BJ (cell line): ENCODE results near the gene PRDM16. TPM values are rescaled to one million over a fixed set of nuclear protein-coding genes. Genes with fewer than 3 reads are reported as not detected.

ENCODE experiments used
- CTCF ChIA-PET: fragments of 350-600 bp; formaldehyde crosslinking; extraction: SDS; loops from one replicate; lab custom pipeline; 2021; ENCODE audit warnings: antibody characterized with exemption, inconsistent platforms; lab: Yijun Ruan, JAX
- POLR2A ChIA-PET: fragments of 300-600 bp; sonication (Branson Sonifier 250); formaldehyde crosslinking; extraction: SDS; loops from one replicate; lab custom pipeline; 2021; ENCODE audit warnings: antibody characterized with exemption; lab: Charles Lee
- DNase-seq: peaks from one replicate; pipeline ENCODE4 v3.0.0-alpha.2; 2011; ENCODE audit warnings: low read depth
- H3K27me3 ChIP-seq: 2 replicates; pipeline ENCODE4 v1.6.0; 2011; ENCODE audit warnings: low read length; ENCODE audit not compliant: control insufficient read depth, insufficient read depth
- H3K36me3 ChIP-seq: 2 replicates; pipeline ENCODE4 v1.5.1; 2011; ENCODE audit warnings: low read length; ENCODE audit not compliant: control insufficient read depth, insufficient read depth
- H3K4me3 ChIP-seq: 2 replicates; pipeline ENCODE4 v1.5.1; 2011; ENCODE audit warnings: low read depth, mild to moderate bottlenecking, control low read depth, low read length
- CTCF ChIP-seq: IDR thresholded peaks from 2 replicates; pipeline ENCODE4 v1.5.1; 2011; ENCODE audit warnings: low read depth, mild to moderate bottlenecking, control low read depth, inconsistent platforms, low read length, moderate library complexity; ENCODE audit not compliant: insufficient read depth
- polyA plus RNA-seq: library from polyadenylated mRNA; depleted of rRNA; stranded (reverse); fragments of >200 nt; gene quantifications from 2 replicates; pipeline ENCODE4 v1.2.3, GENCODE V29; 2011

PRDM16 gene
- polyA plus RNA-seq, 1 experiment, result 0.02 TPM

GRCh38 chr1:3370856-3371703, 302.1 kb downstream of the PRDM16 start:
- ChIA-PET POLR2A (no interaction called here), CTCF (no interaction called here)
- DNase-seq, result no peak
- no peak overlapping the region for H3K4me3 ChIP-seq
- no peaks in the 10 kb centered on the region for H3K36me3 ChIP-seq
- TF ChIP-seq CTCF, result no peak
- peaks cover 3% of the 10 kb centered on the region for H3K27me3 ChIP-seq

GRCh38 chr1:3372317-3372716, 303.3 kb downstream of the PRDM16 start:
- Histone ChIP-seq H3K36me3 (no peaks in the 10 kb centered on the region), H3K4me3 (no peak overlapping the region), H3K27me3 (peaks cover 2% of the 10 kb centered on the region)
- CTCF ChIA-PET, result no interaction called here
- TF ChIP-seq CTCF, result no peak
- POLR2A ChIA-PET, result no interaction called here
- DNase-seq, result no peak

- ChIA-PET CTCF (no interaction called here), POLR2A (no interaction called here)
- TF ChIP-seq CTCF, result no peak
- DNase-seq, result no peak
- no peak overlapping the region for H3K4me3 ChIP-seq
- no peaks in the 10 kb centered on the region; the same call in none of the 2 replicates for H3K27me3 ChIP-seq
- H3K36me3 ChIP-seq, result no peaks in the 10 kb centered on the region
These were observed 304.2 kb downstream of the PRDM16 start for GRCh38 chr1:3373175-3373574.

- ChIA-PET CTCF (no interaction called here), POLR2A (no interaction called here)
- DNase-seq, result no peak
- Histone ChIP-seq H3K36me3 (no peaks in the 10 kb centered on the region), H3K27me3 (no peaks in the 10 kb centered on the region; the same call in none of the 2 replicates), H3K4me3 (no peak overlapping the region)
- no peak for TF ChIP-seq CTCF
These were observed 304.9 kb downstream of the PRDM16 start for GRCh38 chr1:3373700-3374405.

- TF ChIP-seq CTCF, result no peak
- POLR2A ChIA-PET, result no interaction called here
- Histone ChIP-seq H3K4me3 (no peak overlapping the region), H3K36me3 (no peaks in the 10 kb centered on the region), H3K27me3 (no peaks in the 10 kb centered on the region; the same call in none of the 2 replicates)
- CTCF ChIA-PET, result no interaction called here
- no peak for DNase-seq
These were observed 306.2 kb downstream of the PRDM16 start for GRCh38 chr1:3375245-3375644.
